ENCODE measurements around the gene SRRD.

Gene SRRD

GRCh38 chr22:26448334-26448733, 35.3 kb upstream of the SRRD start:
- no peaks in the 10 kb centered on the region for H3K27me3 ChIP-seq (replicated peaks in 2 of 5; ENCODE audit: control insufficient read depth in 4 of 5, insufficient read depth in 5 of 5, low read length in 4 of 5)
- no peak overlapping the region for H3K4me3 ChIP-seq (ENCODE audit: control insufficient read depth in 1 of 7, extremely low read depth in 1 of 7, insufficient read depth in 4 of 7, low read depth in 2 of 7, low read length in 6 of 7)
- no peaks in the 10 kb centered on the region for H3K9me3 ChIP-seq (ENCODE audit: control extremely low read depth in 1 of 5, control insufficient read depth in 4 of 5, insufficient read depth in 2 of 5, low read depth in 1 of 5, low read length in 4 of 5)
- ChIA-PET POLR2A (no interaction called here), CTCF (interaction anchor here (1.1 to 2.4 kb wide), 6 partner anchors 12 to 81 kb away, joined by 3 to 14 read pairs (median 5); no protein-coding TSS in a partner anchor)
- no peak overlapping the region for H3K27ac ChIP-seq (ENCODE audit: insufficient read depth in 1 of 2, low read depth in 1 of 2, low read length in 2 of 2, poor library complexity in 1 of 2, severe bottlenecking in 2 of 2)
- 82% methylated on average over 5 of the region's 5 CpGs for WGBS (ENCODE audit: insufficient coverage)
- peaks cover 0 to 39% (median 30%) of the 10 kb centered on the region in 4 experiments for H3K36me3 ChIP-seq (ENCODE audit: control insufficient read depth in 4 of 4, insufficient read depth in 4 of 4, low read length in 3 of 4)
- no peak for DNase-seq
- H3K4me1 ChIP-seq (ENCODE audit: control extremely low read depth in 1 of 4, control insufficient read depth in 4 of 4, insufficient read depth in 4 of 4, low read length in 3 of 4), result no peaks in the 10 kb centered on the region

GRCh38 chr22:26448941-26449340, 34.7 kb upstream of the SRRD start:
- ChIA-PET CTCF (interaction anchor here (0.9 to 2.4 kb wide), 7 partner anchors 12 to 232 kb away, joined by 3 to 14 read pairs (median 5); no protein-coding TSS in a partner anchor), POLR2A (no interaction called here)
- Histone ChIP-seq H3K27me3 (replicated peaks in 2 of 5; ENCODE audit: control insufficient read depth in 4 of 5, insufficient read depth in 5 of 5, low read length in 4 of 5) (no peaks in the 10 kb centered on the region), H3K36me3 (ENCODE audit: control insufficient read depth in 4 of 4, insufficient read depth in 4 of 4, low read length in 3 of 4) (peaks cover 0 to 45% (median 35%) of the 10 kb centered on the region in 4 experiments), H3K4me1 (ENCODE audit: control extremely low read depth in 1 of 4, control insufficient read depth in 4 of 4, insufficient read depth in 4 of 4, low read length in 3 of 4) (no peaks in the 10 kb centered on the region), H3K27ac (ENCODE audit: insufficient read depth in 1 of 2, low read depth in 1 of 2, low read length in 2 of 2, poor library complexity in 1 of 2, severe bottlenecking in 2 of 2) (no peak overlapping the region), H3K4me3 (ENCODE audit: control insufficient read depth in 1 of 7, extremely low read depth in 1 of 7, insufficient read depth in 4 of 7, low read depth in 2 of 7, low read length in 6 of 7) (no peak overlapping the region), H3K9me3 (ENCODE audit: control extremely low read depth in 1 of 5, control insufficient read depth in 4 of 5, insufficient read depth in 2 of 5, low read depth in 1 of 5, low read length in 4 of 5) (no peaks in the 10 kb centered on the region)
- DNase-seq, result no peak
- 91% methylated on average over 3 of the region's 6 CpGs for WGBS (ENCODE audit: insufficient coverage)

GRCh38 chr22:26450453-26451185, 33.1 kb upstream of the SRRD start:
- Histone ChIP-seq H3K4me3 (ENCODE audit: control insufficient read depth in 1 of 7, extremely low read depth in 1 of 7, insufficient read depth in 4 of 7, low read depth in 2 of 7, low read length in 6 of 7) (no peak overlapping the region), H3K9me3 (ENCODE audit: control extremely low read depth in 1 of 5, control insufficient read depth in 4 of 5, insufficient read depth in 2 of 5, low read depth in 1 of 5, low read length in 4 of 5) (no peaks in the 10 kb centered on the region), H3K36me3 (ENCODE audit: control insufficient read depth in 4 of 4, insufficient read depth in 4 of 4, low read length in 3 of 4) (peaks cover 0 to 49% (median 39%) of the 10 kb centered on the region in 4 experiments), H3K27me3 (replicated peaks in 2 of 5; ENCODE audit: control insufficient read depth in 4 of 5, insufficient read depth in 5 of 5, low read length in 4 of 5) (no peaks in the 10 kb centered on the region), H3K4me1 (ENCODE audit: control extremely low read depth in 1 of 4, control insufficient read depth in 4 of 4, insufficient read depth in 4 of 4, low read length in 3 of 4) (no peaks in the 10 kb centered on the region), H3K27ac (ENCODE audit: insufficient read depth in 1 of 2, low read depth in 1 of 2, low read length in 2 of 2, poor library complexity in 1 of 2, severe bottlenecking in 2 of 2) (no peak overlapping the region)
- no peak for DNase-seq
- ChIA-PET CTCF (interaction anchor here (1.2 kb wide), 1 partner anchor 10 kb away, joined by 10 read pairs; no protein-coding TSS in a partner anchor), POLR2A (no interaction called here)
- 89% methylated on average over 7 of the region's 9 CpGs for WGBS (ENCODE audit: insufficient coverage)

- Histone ChIP-seq H3K4me3 (ENCODE audit: control insufficient read depth in 1 of 7, extremely low read depth in 1 of 7, insufficient read depth in 4 of 7, low read depth in 2 of 7, low read length in 6 of 7) (no peak overlapping the region), H3K9me3 (ENCODE audit: control extremely low read depth in 1 of 5, control insufficient read depth in 4 of 5, insufficient read depth in 2 of 5, low read depth in 1 of 5, low read length in 4 of 5) (no peaks in the 10 kb centered on the region), H3K27me3 (replicated peaks in 2 of 5; ENCODE audit: control insufficient read depth in 4 of 5, insufficient read depth in 5 of 5, low read length in 4 of 5) (no peaks in the 10 kb centered on the region), H3K36me3 (ENCODE audit: control insufficient read depth in 4 of 4, insufficient read depth in 4 of 4, low read length in 3 of 4) (peaks cover 0 to 60% (median 48%) of the 10 kb centered on the region in 4 experiments), H3K27ac (ENCODE audit: insufficient read depth in 1 of 2, low read depth in 1 of 2, low read length in 2 of 2, poor library complexity in 1 of 2, severe bottlenecking in 2 of 2) (no peak overlapping the region), H3K4me1 (ENCODE audit: control extremely low read depth in 1 of 4, control insufficient read depth in 4 of 4, insufficient read depth in 4 of 4, low read length in 3 of 4) (no peaks in the 10 kb centered on the region)
- 97% methylated on average over 20 of the region's 23 CpGs for whole genome bisulfite sequencing (ENCODE audit: insufficient coverage)
- DNase-seq, result no peak
- CTCF ChIA-PET, result interaction anchor here (0.9 to 2.2 kb wide), 6 partner anchors 9 to 90 kb away, joined by 3 to 10 read pairs (median 6); no protein-coding TSS in a partner anchor
- POLR2A ChIA-PET, result no interaction called here
Measured at GRCh38 chr22:26452236-26453016, 31.3 kb upstream of the SRRD start.

- H3K4me3 ChIP-seq (ENCODE audit: control insufficient read depth in 1 of 7, extremely low read depth in 1 of 7, insufficient read depth in 4 of 7, low read depth in 2 of 7, low read length in 6 of 7), result no peak overlapping the region
- CTCF ChIA-PET, result interaction anchor here (1.5 to 2.2 kb wide), 3 partner anchors 8 to 91 kb away, joined by 3 to 10 read pairs (median 8); no protein-coding TSS in a partner anchor
- 97% methylated on average over 6 of the region's 9 CpGs for WGBS (ENCODE audit: insufficient coverage)
- no peaks in the 10 kb centered on the region for H3K27me3 ChIP-seq (replicated peaks in 2 of 5; ENCODE audit: control insufficient read depth in 4 of 5, insufficient read depth in 5 of 5, low read length in 4 of 5)
- no peaks in the 10 kb centered on the region for H3K9me3 ChIP-seq (ENCODE audit: control extremely low read depth in 1 of 5, control insufficient read depth in 4 of 5, insufficient read depth in 2 of 5, low read depth in 1 of 5, low read length in 4 of 5)
- no peaks in the 10 kb centered on the region for H3K4me1 ChIP-seq (ENCODE audit: control extremely low read depth in 1 of 4, control insufficient read depth in 4 of 4, insufficient read depth in 4 of 4, low read length in 3 of 4)
- H3K27ac ChIP-seq (ENCODE audit: insufficient read depth in 1 of 2, low read depth in 1 of 2, low read length in 2 of 2, poor library complexity in 1 of 2, severe bottlenecking in 2 of 2), result no peak overlapping the region
- no peak for DNase-seq
- H3K36me3 ChIP-seq (ENCODE audit: control insufficient read depth in 4 of 4, insufficient read depth in 4 of 4, low read length in 3 of 4), result peaks cover 0 to 68% (median 56%) of the 10 kb centered on the region in 4 experiments
- POLR2A ChIA-PET, result interaction anchor here (0.6 kb wide), 1 partner anchor 81 kb away, joined by 3 read pairs; no protein-coding TSS in a partner anchor
Measured at GRCh38 chr22:26453216-26453615, 30.5 kb upstream of the SRRD start.

DNA sequence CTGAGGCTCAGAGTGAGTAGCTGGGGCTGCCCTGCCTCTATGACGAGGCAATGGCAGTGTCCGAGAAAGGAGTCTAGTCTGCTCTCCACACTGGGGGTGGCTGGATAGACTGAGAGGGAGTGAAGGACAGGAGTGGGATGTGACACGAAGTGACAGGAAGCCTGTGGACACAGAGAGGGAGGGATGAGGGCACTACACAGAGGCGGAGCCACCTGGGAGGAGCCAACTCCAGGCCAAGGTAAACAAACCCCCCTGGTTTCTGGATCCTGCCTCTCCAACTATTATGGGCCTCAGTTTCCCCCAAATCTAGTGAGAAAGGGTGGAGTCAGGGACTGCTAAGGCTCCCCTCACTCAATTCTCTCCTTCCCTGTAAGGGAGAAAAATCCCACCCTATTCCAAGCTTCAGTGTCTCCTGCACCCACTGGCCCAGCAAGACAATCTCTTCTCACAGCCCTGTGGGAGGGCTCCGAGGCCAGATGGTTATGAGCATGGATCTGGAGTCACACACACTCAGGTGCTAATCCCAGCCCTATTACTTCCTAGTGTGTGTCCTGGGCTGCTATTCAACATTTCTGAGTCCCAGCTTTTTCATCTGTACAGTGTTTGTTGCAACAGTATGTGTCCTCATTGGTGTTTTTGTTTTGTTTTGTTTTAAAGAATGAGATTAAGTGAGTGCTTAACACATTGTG, 29.7 kb upstream of the SRRD start:
- Histone ChIP-seq H3K4me3 (ENCODE audit: control insufficient read depth in 1 of 7, extremely low read depth in 1 of 7, insufficient read depth in 4 of 7, low read depth in 2 of 7, low read length in 6 of 7) (no peak overlapping the region), H3K27ac (ENCODE audit: insufficient read depth in 1 of 2, low read depth in 1 of 2, low read length in 2 of 2, poor library complexity in 1 of 2, severe bottlenecking in 2 of 2) (no peak overlapping the region), H3K9me3 (ENCODE audit: control extremely low read depth in 1 of 5, control insufficient read depth in 4 of 5, insufficient read depth in 2 of 5, low read depth in 1 of 5, low read length in 4 of 5) (no peaks in the 10 kb centered on the region), H3K27me3 (replicated peaks in 2 of 5; ENCODE audit: control insufficient read depth in 4 of 5, insufficient read depth in 5 of 5, low read length in 4 of 5) (no peaks in the 10 kb centered on the region), H3K36me3 (ENCODE audit: control insufficient read depth in 4 of 4, insufficient read depth in 4 of 4, low read length in 3 of 4) (peaks cover 0 to 74% (median 63%) of the 10 kb centered on the region in 4 experiments), H3K4me1 (ENCODE audit: control extremely low read depth in 1 of 4, control insufficient read depth in 4 of 4, insufficient read depth in 4 of 4, low read length in 3 of 4) (no peaks in the 10 kb centered on the region)
- CTCF ChIA-PET, result interaction anchor here (1.5 to 2.2 kb wide), 2 partner anchors 7 to 10 kb away, joined by 8 to 10 read pairs; no protein-coding TSS in a partner anchor
- no peak for DNase-seq
- POLR2A ChIA-PET, result no interaction called here
- 100% methylated on average over 3 of the region's 5 CpGs for WGBS (ENCODE audit: insufficient coverage)

Data from common myeloid progenitor, CD34-positive (primary cell).